ENCODE data around the gene C5orf58. TPM values are rescaled to one million over a fixed set of nuclear protein-coding genes. Genes with fewer than 3 reads are reported as not detected.

Gene C5orf58
- total RNA-seq, 1 donor = not detected

- DNase-seq (ENCODE audit: low read depth) = no peak
- TF ChIP-seq, protein P1, sequence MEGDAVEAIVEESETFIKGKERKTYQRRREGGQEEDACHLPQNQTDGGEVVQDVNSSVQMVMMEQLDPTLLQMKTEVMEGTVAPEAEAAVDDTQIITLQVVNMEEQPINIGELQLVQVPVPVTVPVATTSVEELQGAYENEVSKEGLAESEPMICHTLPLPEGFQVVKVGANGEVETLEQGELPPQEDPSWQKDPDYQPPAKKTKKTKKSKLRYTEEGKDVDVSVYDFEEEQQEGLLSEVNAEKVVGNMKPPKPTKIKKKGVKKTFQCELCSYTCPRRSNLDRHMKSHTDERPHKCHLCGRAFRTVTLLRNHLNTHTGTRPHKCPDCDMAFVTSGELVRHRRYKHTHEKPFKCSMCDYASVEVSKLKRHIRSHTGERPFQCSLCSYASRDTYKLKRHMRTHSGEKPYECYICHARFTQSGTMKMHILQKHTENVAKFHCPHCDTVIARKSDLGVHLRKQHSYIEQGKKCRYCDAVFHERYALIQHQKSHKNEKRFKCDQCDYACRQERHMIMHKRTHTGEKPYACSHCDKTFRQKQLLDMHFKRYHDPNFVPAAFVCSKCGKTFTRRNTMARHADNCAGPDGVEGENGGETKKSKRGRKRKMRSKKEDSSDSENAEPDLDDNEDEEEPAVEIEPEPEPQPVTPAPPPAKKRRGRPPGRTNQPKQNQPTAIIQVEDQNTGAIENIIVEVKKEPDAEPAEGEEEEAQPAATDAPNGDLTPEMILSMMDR (IDR thresholded peaks at IDR 0.05; ENCODE audit: insufficient read depth, low read depth, low read length) = no peak
- no peak overlapping the region for H3K4me3 ChIP-seq (ENCODE audit: low read depth, low read length)
These were observed 52.4 kb downstream of the C5orf58 start for GRCh38 chr5:170285181-170285580.

DNA sequence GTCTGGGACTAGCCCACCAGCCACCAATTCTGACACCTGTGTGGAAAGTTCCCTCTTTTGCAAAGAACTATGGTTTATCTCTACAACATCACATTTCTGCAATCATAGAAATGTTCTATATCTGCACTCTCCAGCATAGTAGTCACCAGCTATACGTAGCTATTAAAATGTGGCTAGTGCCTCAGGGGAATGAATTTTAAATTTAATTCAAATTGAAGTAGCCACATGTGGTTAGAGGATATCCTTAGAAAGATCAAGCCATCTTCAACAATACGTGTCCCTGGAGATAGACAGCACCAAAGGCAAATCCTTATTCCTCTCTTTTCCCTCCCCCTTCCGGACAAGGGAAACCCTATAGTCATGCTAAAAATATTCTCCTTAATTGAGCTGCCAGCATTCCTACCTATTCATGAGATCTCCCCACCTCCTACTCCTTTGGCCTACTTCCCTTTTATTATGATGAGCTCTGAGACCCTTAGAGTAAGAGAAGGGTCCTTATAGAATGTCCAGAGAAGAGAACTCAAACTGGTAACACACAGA lies 53.7 kb downstream of the C5orf58 start:
- TF ChIP-seq, protein P1 (IDR thresholded peaks at IDR 0.05; ENCODE audit: insufficient read depth, low read depth, low read length) = no peak

DNA sequence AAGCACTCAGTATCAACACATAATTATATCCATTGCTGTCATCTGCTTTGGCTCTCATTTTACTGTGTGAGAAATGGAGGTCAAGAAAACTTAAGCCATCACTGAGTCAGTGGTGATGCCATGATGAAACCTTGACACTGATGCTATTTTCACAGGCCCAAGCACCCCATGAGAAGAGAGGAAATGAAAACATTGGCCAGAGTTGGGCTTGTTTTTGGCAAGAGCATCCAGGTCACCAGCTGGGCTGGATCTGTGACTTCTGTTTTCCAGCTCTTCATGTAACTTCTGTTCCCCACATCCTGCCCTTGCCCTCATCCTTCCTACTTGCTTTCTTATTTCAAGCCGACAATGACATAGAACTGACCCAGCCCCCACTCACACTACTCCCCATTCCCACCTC lies 54.7 kb downstream of the C5orf58 start:
- no peak overlapping the region for H3K4me3 ChIP-seq (ENCODE audit: low read depth, low read length)
- TF ChIP-seq, protein P1 (IDR thresholded peaks at IDR 0.05; ENCODE audit: insufficient read depth, low read depth, low read length) = no peak
- no peak for DNase-seq (ENCODE audit: low read depth)

More for the DNA sequence above, 53.7 kb downstream of the C5orf58 start:
- no peak for DNase-seq (ENCODE audit: low read depth)
- no peak overlapping the region for H3K4me3 ChIP-seq (ENCODE audit: low read depth, low read length)

- no peak overlapping the region for H3K4me3 ChIP-seq (ENCODE audit: low read depth, low read length)
- DNase-seq (ENCODE audit: low read depth) = no peak
- TF ChIP-seq, protein P1 (IDR thresholded peaks at IDR 0.05; ENCODE audit: insufficient read depth, low read depth, low read length) = no peak
These were observed 55.4 kb downstream of the C5orf58 start for GRCh38 chr5:170288151-170288550.

DNA sequence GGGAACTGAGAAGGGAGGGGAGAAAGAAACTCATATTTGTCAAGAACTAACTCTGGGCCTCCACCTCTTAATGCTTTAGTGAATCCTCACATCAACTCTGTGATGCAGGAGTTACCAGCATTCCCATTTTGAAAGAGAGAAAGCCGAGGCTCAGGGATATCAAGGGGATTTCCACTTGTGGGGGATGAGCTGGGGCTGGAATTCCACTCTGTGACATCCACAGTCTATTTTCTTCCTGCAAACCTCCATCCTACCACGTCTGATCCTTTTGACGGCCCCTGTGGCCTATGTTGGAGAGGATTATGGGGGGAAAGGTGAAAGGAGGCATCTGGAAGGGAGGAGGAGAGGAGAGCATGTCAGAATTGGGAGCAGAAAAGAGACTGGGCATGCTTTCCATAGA lies 55.8 kb downstream of the C5orf58 start:
- TF ChIP-seq, protein P1 (IDR thresholded peaks at IDR 0.05; ENCODE audit: insufficient read depth, low read depth, low read length) = no peak
- H3K4me3 ChIP-seq (ENCODE audit: low read depth, low read length) = no peak overlapping the region

GRCh38 chr5:170289121-170289520 lies 56.3 kb downstream of the C5orf58 start:
- no peak for DNase-seq (ENCODE audit: low read depth)
- no peak overlapping the region for H3K4me3 ChIP-seq (ENCODE audit: low read depth, low read length)
- TF ChIP-seq, protein P1 (IDR thresholded peaks at IDR 0.05; ENCODE audit: insufficient read depth, low read depth, low read length) = no peak

More for the DNA sequence above, 55.8 kb downstream of the C5orf58 start:
- DNase-seq (ENCODE audit: low read depth) = no peak

- TF ChIP-seq, protein P1 (IDR thresholded peaks at IDR 0.05; ENCODE audit: insufficient read depth, low read depth, low read length) = no peak
- H3K4me3 ChIP-seq (ENCODE audit: low read depth, low read length) = no peak overlapping the region
- DNase-seq (ENCODE audit: low read depth) = no peak
These were observed 57.0 kb downstream of the C5orf58 start for GRCh38 chr5:170289764-170290163.
